Smooth muscle cell (in vitro differentiated cells): ENCODE measurements around the gene EXD3. TPM values are rescaled to one million over a fixed set of nuclear protein-coding genes. Genes with fewer than 3 reads are reported as not detected.

Experiments used
- DNase-seq: peaks from one replicate; lab custom pipeline; 2025; ENCODE audit not compliant: unreplicated experiment; lab: John Stamatoyannopoulos, UW
- H2AFZ ChIP-seq: fragments of 200-600 bp; sonication (generic); 2 replicates; pipeline ENCODE4 v1.6.0; 2016; ENCODE audit warnings: antibody characterized with exemption, low read depth, mild to moderate bottlenecking
- H3F3A ChIP-seq: fragments of 200-600 bp; sonication (generic); 2 replicates; pipeline ENCODE4 v1.6.0; 2017; ENCODE audit warnings: antibody characterized with exemption, low read depth
- H3K27ac ChIP-seq: fragments of 200-600 bp; sonication (generic); 2 replicates; pipeline ENCODE4 v1.5.1; 2016; ENCODE audit warnings: low read depth, mild to moderate bottlenecking
- H3K27me3 ChIP-seq: fragments of 200-600 bp; sonication (generic); 2 replicates; pipeline ENCODE4 v1.6.1; 2016; ENCODE audit warnings: low read depth, mild to moderate bottlenecking
- H3K36me3 ChIP-seq: fragments of 200-600 bp; sonication (generic); 2 replicates; pipeline ENCODE4 v1.5.1; 2016; ENCODE audit warnings: low read depth
- H3K4me1 ChIP-seq: fragments of 200-600 bp; sonication (generic); 2 replicates; pipeline ENCODE4 v1.5.1; 2016; ENCODE audit warnings: low read depth
- H3K4me2 ChIP-seq: fragments of 200-600 bp; sonication (generic); 2 replicates; pipeline ENCODE4 v1.6.0; 2016; ENCODE audit warnings: mild to moderate bottlenecking
- H3K4me3 ChIP-seq: fragments of 200-600 bp; sonication (generic); 2 replicates; pipeline ENCODE4 v1.5.1; 2016; ENCODE audit warnings: mild to moderate bottlenecking
- H3K79me2 ChIP-seq: fragments of 200-600 bp; sonication (generic); 2 replicates; pipeline ENCODE4 v1.6.0; 2016; ENCODE audit warnings: low read depth, mild to moderate bottlenecking
- H3K9ac ChIP-seq: fragments of 200-600 bp; sonication (generic); 2 replicates; pipeline ENCODE4 v1.6.0; 2016; ENCODE audit warnings: low read depth
- H3K9me3 ChIP-seq: fragments of 200-600 bp; sonication (generic); replicated peaks from 2 replicates; pipeline ENCODE4 v1.5.1; 2016; ENCODE audit warnings: low read depth
- H4K20me1 ChIP-seq: fragments of 200-600 bp; sonication (generic); 2 replicates; pipeline ENCODE4 v1.6.0; 2016; ENCODE audit warnings: low read depth
- WGBS: methylation state at CpG from one replicate; pipeline ENCODE4 v1.1.7; 2016; ENCODE audit warnings: low lambda C conversion rate; 5-methylcytosine and 5-hydroxymethylcytosine counted together
- polyA plus RNA-seq: library from polyadenylated mRNA; unstranded; fragments of >200 nt; fragmentation: Nextera tagmentation; extraction: Ambion mirVana; gene quantifications from 2 replicates; pipeline ENCODE4 v1.2.1, GENCODE V29; 2016
- total RNA-seq: library from RNA; depleted of rRNA; stranded (reverse); fragments of >200 nt; gene quantifications from 2 replicates; pipeline ENCODE4 v1.2.3, GENCODE V29; 2014
- TF ChIP-seq, protein P1 (sequence below): fragments of 200-600 bp; sonication (generic); IDR thresholded peaks from 2 replicates; pipeline ENCODE4 v1.5.1; 2017; ENCODE audit warnings: borderline replicate concordance, mild to moderate bottlenecking, antibody characterized with exemption; ENCODE audit not compliant: insufficient read depth, poor library complexity, severe bottlenecking

Gene EXD3
- total and polyA plus RNA-seq, 2 experiments from 2014 or later: 3.1 to 15.7 TPM

DNA sequence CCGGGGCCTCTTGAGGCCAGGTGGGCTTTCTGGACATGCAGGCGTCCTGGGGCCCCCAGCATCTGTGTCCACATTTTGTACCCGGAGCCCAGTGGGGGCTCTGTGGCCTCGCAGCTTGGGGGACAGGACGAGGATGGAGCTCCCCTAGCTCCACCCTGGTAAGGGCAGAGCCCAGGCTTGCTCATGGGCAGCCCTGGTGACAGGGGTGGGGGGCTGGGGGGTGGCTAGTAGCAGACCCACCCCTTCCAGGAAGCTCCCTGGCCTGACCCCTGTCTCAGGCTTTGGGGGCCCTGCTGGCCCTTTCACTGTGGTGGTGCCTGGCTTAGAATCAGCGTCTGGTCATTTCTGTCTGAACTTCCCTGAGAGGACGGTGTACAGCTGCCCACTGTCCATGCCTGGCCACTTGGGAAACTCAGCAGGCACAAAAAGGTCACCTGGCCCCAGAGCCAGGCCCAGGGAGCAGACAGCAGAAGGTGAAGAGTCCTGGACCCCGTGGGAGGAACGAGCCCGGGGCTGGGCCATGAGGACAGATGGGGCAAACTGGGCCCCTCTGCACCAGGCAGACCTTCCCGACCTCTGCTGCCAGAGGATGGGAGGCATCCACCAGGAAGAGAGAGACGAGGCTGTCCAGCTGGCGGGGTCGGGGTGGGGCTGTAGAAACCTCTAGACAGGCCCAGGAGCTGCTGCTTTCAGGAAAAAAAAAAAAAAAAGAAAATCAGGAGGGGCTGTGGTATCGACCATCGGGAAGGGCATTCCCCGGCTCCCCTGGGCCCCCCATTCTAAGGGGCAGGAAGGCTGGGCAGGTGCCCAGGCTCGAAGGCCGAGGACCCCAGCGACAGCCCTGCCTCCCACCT lies 52.8 kb downstream of the EXD3 start:
- WGBS: 91% methylated on average over 20 of the region's 20 CpGs
- TF ChIP-seq, protein P1, sequence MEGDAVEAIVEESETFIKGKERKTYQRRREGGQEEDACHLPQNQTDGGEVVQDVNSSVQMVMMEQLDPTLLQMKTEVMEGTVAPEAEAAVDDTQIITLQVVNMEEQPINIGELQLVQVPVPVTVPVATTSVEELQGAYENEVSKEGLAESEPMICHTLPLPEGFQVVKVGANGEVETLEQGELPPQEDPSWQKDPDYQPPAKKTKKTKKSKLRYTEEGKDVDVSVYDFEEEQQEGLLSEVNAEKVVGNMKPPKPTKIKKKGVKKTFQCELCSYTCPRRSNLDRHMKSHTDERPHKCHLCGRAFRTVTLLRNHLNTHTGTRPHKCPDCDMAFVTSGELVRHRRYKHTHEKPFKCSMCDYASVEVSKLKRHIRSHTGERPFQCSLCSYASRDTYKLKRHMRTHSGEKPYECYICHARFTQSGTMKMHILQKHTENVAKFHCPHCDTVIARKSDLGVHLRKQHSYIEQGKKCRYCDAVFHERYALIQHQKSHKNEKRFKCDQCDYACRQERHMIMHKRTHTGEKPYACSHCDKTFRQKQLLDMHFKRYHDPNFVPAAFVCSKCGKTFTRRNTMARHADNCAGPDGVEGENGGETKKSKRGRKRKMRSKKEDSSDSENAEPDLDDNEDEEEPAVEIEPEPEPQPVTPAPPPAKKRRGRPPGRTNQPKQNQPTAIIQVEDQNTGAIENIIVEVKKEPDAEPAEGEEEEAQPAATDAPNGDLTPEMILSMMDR: no peak

GRCh38 chr9:137369061-137369787 lies 53.7 kb downstream of the EXD3 start:
- Histone ChIP-seq H3K27ac (no peak overlapping the region), H3K9me3 (no peaks in the 10 kb centered on the region), H3K4me3 (no peak overlapping the region), H3F3A (no peaks in the 10 kb centered on the region), H3K4me2 (no peak overlapping the region), H3K79me2 (no peaks in the 10 kb centered on the region), H2AFZ (no peak overlapping the region), H3K9ac (no peak overlapping the region), H3K4me1 (peaks cover 14% of the 10 kb centered on the region), H3K36me3 (no peaks in the 10 kb centered on the region), H4K20me1 (no peaks in the 10 kb centered on the region), H3K27me3 (no peaks in the 10 kb centered on the region)
- TF ChIP-seq, protein P1: no peak
- 99% methylated on average over 19 of the region's 36 CpGs for WGBS
- DNase-seq: no peak

More for the DNA sequence above, 52.8 kb downstream of the EXD3 start:
- no peaks in the 10 kb centered on the region for H3K9me3 ChIP-seq
- no peaks in the 10 kb centered on the region for H3K27me3 ChIP-seq
- H3K4me2 ChIP-seq: no peak overlapping the region
- H3K9ac ChIP-seq: no peak overlapping the region
- no peak overlapping the region for H3K4me3 ChIP-seq
- H3K36me3 ChIP-seq: no peaks in the 10 kb centered on the region
- H3K79me2 ChIP-seq: no peaks in the 10 kb centered on the region
- no peak for DNase-seq
- no peak overlapping the region for H2AFZ ChIP-seq
- H3F3A ChIP-seq: no peaks in the 10 kb centered on the region
- peaks cover 14% of the 10 kb centered on the region for H3K4me1 ChIP-seq
- H3K27ac ChIP-seq: no peak overlapping the region
- H4K20me1 ChIP-seq: no peaks in the 10 kb centered on the region

GRCh38 chr9:137368431-137369035 lies 54.4 kb downstream of the EXD3 start:
- Histone ChIP-seq H3K79me2 (no peaks in the 10 kb centered on the region), H3K4me2 (no peak overlapping the region), H3K27ac (no peak overlapping the region), H3K36me3 (no peaks in the 10 kb centered on the region), H3K27me3 (no peaks in the 10 kb centered on the region), H3K9ac (no peak overlapping the region), H3K4me3 (no peak overlapping the region), H3K9me3 (no peaks in the 10 kb centered on the region), H3K4me1 (peaks cover 14% of the 10 kb centered on the region), H3F3A (no peaks in the 10 kb centered on the region), H2AFZ (no peak overlapping the region), H4K20me1 (no peaks in the 10 kb centered on the region)
- no peak for DNase-seq
- TF ChIP-seq, protein P1: no peak
- 94% methylated on average over 20 of the region's 51 CpGs for WGBS
